UCSD-AML1 (cell line): ENCODE measurements around the gene MUC20.
"Not testable (repeated sequence)": the region's sequence is repeated elsewhere in the genome, so short reads cannot be mapped to it uniquely, and the experiment has no call there.

ENCODE experiments used
- DNase-seq: peaks from one replicate; lab custom pipeline; 2025; ENCODE audit not compliant: unreplicated experiment; lab: John Stamatoyannopoulos, UW

MUC20 gene

DNA sequence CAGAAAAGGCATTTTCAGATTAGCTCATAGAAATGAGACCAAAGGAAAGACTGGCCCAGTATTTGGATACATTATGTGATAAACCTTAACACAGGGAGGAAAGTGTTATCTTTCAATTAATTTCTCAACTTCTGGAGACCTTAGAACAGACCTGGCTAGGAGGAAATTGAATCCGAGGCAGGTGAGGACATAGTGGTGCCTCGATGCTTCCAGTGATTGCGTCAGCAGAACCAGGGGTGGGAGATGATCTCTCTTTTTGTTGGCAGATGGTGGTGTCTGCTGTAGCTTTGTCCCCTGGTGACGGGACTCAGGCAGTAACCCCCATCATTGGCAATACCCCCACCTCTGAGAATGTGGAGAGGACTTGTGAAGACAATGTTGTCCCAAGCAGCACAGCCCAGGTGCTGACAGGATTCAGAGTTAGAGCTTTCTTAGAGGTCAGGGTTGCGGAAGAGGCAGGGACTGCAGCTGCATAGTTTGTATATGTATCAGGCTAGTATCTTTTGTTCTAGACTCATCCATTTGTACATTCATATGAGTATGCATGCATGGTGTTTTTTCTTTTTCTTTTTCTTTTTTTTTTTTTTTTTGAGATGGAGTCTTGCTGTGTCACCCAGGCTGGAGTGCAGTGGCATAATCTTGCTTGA lies 27.9 kb upstream of the MUC20 start:
- no peak for DNase-seq

DNA sequence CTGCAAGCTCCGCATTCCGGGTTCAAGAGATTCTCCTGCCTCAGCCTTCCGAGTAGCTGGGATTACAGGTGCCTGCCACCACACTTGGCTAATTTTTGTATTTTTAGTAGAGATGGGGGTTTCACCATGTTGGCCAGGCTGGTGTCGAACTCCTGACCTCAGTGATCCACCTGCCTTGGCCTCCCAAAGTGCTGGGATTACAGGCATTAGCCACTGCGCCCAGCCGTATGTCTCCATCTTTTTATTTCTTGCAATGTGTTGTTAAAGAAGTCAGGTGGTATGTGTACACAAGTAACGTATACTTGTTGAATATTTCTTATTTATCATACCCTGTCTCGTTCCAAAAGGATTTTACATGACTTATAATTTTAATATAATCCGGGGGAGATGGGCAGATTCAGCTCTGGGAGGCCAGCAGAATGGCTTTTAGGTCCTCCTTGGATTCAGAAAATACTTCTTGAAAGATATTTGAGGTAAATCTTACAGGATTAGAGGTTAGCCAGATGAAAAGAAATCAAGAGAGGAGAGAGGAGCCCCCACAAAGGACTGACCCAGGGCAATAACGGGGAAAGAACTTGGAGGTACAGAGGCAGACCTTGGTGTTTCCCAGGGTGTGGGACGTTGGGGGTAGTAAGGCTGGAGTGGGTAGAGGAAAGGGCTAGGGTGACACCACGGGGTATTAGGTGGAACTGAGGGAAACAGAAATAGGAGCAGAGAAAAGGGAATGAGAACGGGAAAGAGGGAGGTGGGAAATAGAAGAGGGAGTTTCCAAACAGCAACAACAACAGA lies 27.2 kb upstream of the MUC20 start:
- DNase-seq, result no peak

GRCh38 chr3:195694217-195695076 lies 26.3 kb upstream of the MUC20 start:
- not testable (repeated sequence) for DNase-seq

DNA sequence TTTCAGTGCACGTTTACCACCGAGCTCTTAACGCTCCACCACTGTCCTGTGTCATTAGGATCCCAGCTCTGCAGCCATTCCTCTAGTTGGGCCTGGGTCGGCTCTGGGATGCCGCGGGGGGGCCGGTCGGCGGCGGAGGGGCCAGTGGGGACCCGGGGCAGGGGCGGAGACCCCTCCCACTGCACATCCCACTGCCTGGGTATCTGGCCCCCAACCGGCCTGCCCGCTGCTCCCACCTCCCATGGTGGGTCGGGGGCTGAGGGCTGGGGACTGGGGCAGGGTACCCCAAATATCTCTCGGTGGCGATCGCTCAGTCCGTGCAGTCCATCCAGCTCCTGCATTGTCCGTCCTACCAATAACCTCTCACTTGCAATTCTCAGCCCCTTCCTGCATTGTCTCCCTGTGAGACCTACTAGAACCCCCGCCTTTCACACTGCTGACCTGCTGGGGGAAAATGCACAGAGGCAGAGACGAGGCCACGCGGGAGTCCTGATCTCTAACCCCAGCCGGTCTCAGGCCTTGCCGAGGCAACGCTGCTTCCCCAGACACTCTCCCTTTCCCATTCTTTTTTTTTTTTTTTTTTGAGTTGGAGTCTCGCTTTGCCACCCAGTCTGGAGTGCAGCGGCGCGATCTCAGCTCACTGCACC lies 24.0 kb upstream of the MUC20 start:
- no peak for DNase-seq

DNA sequence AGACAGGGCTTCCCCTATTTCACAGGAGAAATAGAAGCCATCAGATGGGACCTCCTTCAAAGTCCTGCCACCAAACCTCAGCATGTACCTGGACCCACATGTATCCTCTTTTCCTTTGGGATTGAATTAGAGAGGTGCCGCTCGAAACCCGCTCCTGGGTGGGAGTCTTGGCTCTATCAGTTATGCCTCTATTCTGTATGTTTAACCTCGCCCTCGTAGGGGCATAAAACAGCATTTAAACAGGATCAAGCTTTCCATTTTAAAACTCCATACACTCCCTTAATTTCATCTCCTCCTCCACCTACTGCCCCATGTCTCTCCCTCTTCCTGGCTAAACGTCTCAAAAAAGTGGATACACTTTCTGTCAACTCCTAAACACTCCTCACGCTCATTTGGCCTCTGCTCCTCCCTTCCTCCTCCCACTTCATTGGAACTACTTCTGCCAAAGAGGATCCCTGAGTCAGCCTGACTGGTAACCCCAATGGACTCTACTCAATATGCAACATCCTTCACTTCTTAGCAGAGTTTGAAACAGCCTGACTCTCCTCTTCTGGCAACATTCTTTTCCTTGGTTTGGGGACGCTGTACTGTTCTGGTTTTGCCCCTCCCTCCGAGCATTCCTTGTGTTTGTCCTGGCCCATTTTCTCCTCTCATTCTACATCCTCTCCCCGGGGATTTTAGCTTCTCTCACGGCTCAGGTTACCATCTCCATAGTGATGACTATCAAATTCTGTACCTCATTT lies 23.0 kb upstream of the MUC20 start:
- no peak for DNase-seq

- DNase-seq, result no peak
Measured at GRCh38 chr3:195698325-195698646, 22.5 kb upstream of the MUC20 start.

- no peak for DNase-seq
Measured at GRCh38 chr3:195698647-195699387, 22.0 kb upstream of the MUC20 start.

DNA sequence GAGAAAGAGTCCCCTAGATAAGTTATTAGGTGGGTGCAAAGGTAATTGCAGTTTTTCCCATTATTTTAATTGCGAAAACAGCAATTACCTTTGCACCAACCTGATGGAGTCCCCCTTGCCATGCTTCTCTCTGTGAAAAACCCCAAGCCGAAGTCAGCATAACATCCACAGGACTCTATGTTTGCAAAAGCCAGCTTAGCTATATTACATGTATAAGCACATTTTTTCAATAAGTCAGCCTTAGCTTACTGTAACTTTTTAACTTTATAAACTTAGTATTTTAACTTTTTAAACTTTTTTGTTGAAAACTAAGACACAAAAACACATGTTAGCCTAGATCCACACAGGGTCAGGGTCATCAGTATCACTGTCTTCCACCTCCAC lies 21.4 kb upstream of the MUC20 start:
- no peak for DNase-seq

DNA sequence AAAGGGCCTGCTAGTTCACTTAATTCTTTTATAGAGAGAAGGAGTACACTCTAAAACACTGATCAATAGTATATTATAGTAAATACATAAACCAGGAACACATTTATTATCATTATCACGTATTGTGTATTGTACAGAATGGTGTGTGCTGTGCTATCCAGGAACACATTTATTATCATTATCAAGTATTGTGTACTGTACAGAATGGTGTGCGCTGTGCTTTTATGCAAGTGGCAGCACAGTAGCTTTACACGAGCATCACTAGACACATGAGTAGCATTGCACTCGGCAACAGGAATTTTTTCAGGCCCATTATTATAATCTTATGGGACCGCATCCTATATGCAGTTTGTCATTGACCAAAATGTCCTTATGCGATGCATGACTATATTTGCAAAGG lies 20.9 kb upstream of the MUC20 start:
- no peak for DNase-seq

- DNase-seq, result no peak
Measured at GRCh38 chr3:195700319-195700718, 20.5 kb upstream of the MUC20 start.

DNA sequence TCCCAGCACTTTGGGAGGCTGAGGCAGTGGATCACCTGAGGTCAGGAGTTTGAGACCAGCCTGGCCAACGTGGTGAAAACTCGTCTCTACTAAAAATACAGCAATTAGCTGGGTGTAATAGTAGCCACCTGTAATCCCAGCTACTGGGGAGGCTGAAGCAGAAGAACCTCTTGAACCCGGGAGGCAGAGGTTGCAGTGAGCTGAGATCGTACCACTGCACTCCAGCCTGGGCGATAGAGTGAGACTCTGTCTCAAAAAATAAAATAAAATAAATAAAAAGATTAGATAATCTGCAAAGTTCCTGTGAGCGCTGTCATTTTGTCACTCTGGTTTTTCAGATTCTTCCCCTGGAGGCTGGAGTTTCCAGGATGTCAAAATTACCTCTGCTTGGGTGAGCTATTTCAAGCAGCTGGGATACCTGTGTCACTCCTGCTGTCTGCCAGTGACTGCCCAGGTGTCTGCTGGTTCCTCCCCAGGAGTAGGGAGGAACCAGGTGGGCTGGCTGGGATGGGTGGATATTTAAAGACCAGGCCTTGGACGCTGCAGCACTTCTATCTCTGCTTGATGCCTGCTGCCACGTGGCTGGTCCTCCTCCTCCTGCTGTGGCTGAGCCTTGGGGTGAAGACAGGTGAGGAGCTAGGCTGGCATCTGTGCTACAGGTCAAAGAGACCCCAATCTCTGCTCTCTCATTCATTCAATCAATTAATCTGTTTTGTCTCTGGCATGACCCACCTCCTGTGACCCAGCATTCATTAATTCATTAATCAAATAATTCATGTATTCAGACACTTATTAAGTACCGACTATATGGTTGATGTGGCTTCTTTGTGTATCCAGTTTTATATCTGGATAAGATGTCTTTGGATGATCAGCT lies 19.5 kb upstream of the MUC20 start:
- DNase-seq, result no peak

DNA sequence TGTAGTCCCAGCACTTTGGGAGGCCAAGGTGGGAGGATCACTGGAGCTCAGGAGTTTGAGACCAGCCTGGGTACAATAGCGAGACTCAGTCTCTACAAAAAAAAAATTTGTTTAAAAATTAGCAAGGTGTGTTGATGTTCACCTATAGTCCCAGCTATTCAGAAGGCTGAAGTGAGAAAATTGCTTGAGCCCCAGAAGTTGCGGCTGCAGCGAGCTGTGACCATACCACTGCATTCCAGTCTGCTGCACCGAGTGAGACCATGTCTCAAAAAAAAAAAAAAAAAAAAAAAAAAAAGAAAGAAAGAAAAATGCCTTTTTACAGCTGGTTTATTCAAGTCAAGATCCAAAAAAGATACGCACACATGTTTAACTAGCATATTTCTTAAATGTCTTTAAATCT lies 17.0 kb upstream of the MUC20 start:
- DNase-seq, result no peak

DNA sequence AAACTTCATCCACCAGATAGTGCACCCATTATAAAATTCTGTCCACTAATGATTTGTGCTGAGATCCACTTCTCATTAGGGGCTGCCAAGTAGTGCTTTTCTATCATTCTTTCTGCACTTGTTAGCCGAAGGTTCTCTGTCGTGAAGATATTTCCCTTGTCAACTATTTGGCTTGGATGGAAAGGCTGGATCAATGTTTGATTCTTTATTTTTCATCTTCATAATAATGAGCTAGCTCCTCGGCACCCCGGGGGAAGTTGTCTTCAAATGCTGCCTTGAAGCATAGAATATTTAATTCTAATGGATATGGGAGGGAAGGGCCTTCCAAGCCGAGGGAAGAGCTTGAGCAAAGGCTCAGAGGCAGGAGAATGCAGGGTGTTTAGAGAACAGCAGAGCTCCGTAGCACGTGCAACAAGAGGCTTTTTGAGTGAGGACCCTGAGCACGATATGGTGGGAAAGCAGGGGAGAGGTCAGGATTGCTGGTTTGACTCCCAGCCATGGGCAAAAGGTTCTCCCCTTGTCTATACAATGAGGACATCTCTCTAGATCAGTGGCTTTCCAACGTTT lies 16.3 kb upstream of the MUC20 start:
- DNase-seq, result no peak

DNA sequence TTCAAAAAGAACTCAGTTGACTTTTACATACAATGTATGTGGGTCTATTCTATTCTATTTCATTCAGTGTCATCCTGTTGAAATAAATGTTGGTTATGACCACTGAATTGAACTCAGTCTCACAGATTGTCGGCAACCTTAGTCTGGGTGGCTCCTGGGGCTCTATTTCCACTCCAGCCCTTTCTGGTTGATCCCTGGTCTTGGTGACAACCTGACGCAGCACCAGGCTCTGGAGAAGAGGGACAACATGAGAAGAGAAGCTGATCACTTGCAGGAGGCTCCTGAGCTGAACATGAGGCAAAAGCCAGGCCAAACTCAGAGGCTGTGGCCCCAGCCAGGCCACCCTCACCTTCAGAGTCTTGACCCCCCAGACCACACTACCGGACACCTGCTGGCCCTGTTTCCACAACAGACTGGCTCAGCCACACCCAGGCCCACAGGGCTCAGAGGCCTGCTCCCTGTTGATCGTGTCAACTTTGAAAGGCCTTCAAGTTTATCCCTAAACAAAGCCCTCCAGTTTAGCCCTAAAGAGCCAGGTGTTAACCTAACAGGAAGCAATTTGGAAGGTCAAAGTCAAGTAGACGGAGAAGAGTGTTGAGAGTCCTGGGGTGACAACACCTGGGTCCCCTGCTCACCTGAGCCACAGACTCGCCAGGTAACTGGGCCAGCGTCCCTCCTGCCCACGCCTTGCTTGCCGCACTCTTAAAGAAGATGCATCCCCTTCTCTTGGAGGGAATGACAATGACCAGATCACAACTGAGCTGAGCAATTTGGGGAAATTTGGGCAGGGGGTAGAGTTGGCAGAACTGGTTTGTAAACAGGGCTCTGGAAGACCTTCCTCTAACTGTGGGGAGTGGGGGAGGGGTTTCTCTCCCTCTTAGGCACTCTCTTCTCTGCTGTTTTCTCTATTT lies 15.4 kb upstream of the MUC20 start:
- no peak for DNase-seq

DNA sequence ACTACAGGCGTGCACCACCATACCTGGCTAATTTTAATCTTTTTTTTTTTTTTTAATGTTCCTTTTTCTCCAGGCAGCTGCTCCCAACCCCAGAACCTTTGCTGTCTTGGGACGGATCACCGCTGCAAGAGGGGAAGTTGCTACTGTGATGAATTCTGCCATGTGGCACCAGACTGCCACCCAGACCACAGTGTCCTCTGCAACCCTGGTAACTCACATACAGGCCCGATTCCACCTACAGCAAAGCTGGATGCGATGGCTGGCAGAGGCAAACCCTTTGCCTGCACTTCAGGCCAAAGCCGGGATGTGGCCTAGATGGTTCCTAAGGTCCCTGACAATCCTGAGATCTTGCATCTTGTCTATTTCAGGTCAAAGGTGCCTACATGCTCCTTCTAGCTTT lies 12.7 kb upstream of the MUC20 start:
- no peak for DNase-seq

GRCh38 chr3:195708626-195709481 lies 11.9 kb upstream of the MUC20 start:
- no peak for DNase-seq

DNA sequence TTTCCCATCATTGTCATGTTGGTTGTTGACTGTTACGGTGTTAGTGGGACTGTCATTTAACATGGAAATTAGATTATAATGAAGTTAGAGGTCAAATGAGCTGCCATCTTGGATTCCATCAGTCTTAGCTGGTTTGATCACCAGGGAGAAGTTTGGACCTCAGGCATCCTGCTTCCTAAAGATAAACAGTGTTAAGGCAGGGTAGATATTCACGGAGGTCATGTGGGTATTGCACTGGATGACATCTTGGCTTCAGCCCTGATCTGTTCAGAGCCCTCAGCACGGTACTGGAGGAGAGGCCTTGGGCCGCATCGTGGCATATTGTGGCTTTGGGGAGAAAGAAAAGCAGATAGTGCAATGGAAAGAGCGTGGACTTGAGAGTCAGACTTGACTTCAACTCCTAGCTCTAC lies 11.1 kb upstream of the MUC20 start:
- no peak for DNase-seq
